ENCODE results near the gene KIZ.
"Not testable (repeated sequence)": the region's sequence is repeated elsewhere in the genome, so short reads cannot be mapped to it uniquely, and the experiment has no call there.

KIZ gene

DNA sequence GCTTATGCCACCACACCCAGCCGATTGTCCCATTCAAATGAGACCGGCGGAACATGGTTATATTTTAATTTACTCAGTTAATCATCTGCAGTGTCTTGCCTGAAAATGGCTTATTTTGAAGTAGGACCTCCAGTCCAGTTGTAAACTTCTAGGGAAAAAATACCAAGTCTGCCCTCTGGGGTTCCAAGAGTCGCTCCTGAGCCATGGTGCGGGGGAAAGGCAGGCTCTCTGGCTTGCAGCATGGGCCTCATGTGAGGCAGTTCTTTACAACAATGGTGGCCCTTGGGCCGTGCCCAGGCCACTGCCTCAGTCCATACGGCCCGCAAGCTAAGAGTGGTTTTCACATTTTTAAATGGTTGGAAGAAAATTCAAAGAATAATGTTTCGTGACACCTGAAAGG, 114.5 kb downstream of the KIZ start:
- H3K4me3 ChIP-seq (ENCODE audit: low read length): no peak overlapping the region
- DNase-seq (ENCODE audit: low read depth, low spot score): no peak

DNA sequence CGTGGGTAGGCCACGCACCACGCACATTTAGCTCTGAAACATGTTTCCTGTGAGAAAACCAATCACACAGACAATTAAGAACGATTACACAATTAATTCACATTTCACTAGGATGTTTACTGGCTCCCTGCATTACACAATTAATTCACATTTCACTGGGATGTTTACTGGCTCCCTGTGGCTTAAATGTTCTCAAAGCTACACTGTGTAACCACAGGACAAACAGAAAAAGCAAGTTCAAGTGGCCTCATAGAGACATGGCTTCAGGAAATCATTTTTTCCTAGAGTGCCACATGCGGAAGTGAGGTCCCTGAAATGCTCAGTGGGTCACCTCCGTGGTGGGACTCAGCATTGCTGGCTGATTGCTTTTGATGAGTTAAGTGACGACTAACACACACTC, 115.5 kb downstream of the KIZ start:
- no peak overlapping the region for H3K4me3 ChIP-seq (ENCODE audit: low read length)
- DNase-seq (ENCODE audit: low read depth, low spot score): no peak

DNA sequence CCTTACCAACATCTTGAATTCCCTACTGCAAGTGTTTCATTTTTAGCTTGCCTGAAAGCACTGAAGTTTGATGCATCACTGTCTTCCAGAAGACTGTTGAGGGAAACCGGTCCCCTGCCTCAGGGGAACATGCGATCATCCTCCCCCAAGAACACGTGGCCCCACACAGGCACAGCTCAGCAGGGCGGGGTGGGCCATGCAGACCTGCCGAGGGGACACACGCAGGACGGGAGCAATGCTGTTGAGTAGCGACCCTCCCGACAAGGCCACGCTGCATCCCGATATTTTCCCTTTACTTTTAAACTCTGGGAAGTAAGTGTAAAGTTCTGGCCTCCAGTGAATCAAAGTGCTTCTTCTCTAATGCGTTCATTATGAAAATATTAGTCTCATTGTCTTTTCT, 117.9 kb downstream of the KIZ start:
- no peak for DNase-seq (ENCODE audit: low read depth, low spot score)
- no peak overlapping the region for H3K4me3 ChIP-seq (ENCODE audit: low read length)

DNA sequence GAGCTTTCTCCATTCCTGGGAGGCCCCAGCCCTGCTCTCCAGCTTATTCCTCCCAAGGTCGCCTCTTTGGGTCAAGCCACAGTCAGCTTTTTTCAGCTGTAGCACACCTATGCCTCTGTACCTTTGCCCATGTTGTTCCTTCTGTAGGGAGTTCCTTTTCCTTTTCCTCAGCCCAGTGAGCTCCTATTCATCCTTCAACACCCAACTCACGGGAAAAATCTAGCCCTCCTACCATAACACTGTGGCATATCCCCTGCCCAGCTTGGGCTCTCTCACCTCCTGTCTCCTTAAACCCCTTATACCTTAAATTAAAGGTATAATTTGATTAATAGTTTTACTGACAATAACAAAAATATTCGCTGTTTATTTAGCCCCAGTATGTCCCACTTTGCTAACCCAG, 118.9 kb downstream of the KIZ start:
- DNase-seq (ENCODE audit: low read depth, low spot score): no peak
- no peak overlapping the region for H3K4me3 ChIP-seq (ENCODE audit: low read length)

DNA sequence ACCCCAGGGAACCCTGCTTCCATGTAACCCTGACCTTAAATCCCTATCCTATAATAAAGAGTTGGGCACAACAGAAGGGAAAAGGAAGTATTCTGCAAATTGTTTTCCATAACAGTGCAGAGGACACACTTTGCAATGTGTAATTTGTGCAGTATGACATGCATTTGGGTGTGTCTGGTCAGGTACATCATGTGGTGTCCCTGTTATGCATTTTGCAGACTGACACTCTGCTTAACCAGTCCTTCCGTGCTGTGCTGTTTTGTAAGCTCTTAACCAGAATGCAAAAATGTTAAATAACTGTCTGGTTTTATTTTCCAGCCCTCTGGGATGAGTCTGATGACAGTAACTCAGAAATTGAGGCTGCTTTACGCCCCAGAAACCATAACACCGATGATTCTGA, 120.3 kb downstream of the KIZ start:
- no peak overlapping the region for H3K4me3 ChIP-seq (ENCODE audit: low read length)
- DNase-seq (ENCODE audit: low read depth, low spot score): no peak

DNA sequence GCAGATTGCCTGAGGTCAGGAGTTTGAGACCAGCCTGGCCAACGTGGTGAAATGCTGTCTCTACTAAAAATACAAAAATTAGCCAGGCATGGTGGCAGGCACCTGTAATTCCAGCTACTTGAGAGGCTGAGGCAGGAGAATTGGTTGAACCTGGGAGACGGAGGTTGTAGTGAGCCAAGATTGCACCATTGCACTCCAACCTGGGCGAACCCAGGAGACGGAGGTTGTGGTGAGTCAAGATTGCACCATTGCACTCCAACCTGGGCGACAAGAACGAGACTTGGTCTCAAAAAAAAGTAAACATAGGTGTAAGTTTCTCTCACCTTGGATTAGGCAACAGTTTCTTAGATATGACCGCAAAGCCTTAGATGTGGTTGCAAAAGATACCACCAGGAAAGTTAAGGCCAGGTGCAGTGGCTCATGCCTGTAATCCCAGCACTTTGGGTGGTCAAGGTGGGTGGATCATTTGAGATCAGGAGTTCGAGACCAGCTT, 121.8 kb downstream of the KIZ start:
- DNase-seq (ENCODE audit: low read depth, low spot score); H3K4me3 ChIP-seq (ENCODE audit: low read length): not testable (repeated sequence)

DNA sequence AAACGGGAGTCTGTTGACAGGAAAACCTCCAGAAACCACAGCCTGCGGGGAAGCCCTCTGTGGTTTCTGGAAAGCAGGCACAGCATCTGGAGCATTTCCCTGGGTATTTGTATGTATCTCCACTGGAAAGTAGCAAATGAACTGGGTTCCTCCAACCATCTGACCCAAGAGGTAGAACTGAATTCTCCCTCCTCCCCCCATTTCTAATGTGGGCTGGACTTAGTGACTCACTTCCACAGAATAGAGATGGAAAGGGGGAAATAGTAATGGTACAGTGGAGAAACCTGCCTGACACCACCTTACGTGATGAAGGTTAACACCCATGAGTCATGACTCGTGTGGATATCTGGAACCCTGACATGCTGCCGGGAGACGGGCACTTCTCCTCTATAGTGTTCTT, 125.4 kb downstream of the KIZ start:
- no peak overlapping the region for H3K4me3 ChIP-seq (ENCODE audit: low read length)
- no peak for DNase-seq (ENCODE audit: low read depth, low spot score)

DNA sequence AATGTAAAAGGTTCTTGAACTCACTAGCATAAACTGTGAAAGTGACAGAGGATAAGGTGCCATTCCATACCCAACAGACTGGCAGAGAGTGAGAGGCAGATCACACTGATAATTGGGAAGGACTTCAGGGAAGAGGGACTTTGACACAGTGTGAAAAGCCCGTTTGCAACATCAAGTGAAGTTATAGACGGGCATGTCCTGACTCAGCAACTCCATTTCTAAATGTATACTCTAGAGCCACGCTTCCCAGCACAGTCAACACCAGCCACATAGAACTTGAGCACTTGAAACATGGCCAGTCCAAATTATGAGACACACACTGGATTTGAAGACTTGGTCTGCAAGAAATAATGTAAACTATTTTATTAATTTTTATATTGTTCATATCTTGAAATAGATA, 131.3 kb downstream of the KIZ start:
- H3K4me3 ChIP-seq (ENCODE audit: low read length): no peak overlapping the region
- DNase-seq (ENCODE audit: low read depth, low spot score): no peak

DNA sequence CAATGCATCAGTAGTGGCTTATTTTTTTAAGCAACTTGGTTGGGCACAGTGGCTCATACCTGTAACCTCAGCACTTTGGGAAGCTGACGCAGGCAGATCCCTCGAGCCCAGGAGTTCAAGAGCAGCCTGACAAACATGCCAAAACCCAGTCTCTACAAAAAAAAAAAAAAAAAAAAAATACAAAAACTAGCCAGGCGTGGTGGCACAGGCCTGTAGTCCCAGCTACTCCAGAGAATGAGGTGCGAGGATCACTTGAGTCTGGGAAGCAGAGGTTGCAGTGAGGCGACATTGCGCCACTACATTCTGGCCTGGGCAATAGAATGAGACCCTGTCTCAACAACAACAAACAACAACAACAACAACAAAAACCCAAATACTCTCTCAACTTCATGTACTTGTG, 132.5 kb downstream of the KIZ start:
- no peak for DNase-seq (ENCODE audit: low read depth, low spot score)
- H3K4me3 ChIP-seq (ENCODE audit: low read length): no peak overlapping the region

DNA sequence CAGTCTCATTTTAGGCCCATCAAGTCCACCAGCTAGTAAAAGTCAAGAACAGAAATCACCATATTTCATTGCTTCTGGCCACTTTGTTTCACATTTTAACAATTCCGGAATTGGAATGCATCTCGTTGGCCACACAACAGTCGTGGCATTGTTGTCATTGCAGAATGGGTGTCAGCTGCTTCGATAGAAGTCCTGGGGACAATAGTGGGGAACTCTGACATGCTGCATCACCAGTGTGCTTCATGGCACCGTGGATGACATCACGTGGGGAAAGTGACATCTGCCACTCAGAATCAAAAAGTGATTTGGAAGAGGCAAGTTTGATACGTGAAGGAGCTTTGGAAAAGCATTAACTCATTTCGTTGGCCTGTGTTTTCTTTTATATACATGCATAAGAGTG, 133.5 kb downstream of the KIZ start:
- H3K4me3 ChIP-seq (ENCODE audit: low read length): no peak overlapping the region
- DNase-seq (ENCODE audit: low read depth, low spot score): no peak

DNA sequence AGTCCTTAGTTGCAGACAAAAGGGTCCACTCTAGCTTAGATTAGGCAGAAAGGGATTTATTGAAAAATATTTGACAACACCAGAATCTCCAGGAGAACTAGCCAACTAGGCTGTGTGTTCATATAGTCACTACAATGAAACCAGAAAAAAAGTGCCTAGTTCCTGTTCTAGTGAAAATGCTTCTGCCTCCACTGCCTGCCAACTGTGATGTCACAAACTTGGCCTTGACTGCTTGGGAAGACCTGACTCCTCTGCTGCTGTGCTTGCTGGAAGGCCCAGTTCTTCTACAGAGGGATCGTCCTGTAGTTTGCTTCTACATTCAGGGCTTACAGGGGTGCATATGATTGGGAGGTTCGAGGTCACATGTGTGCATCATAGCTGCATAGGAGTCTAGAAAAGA, 136.9 kb downstream of the KIZ start:
- DNase-seq (ENCODE audit: low read depth, low spot score): no peak
- H3K4me3 ChIP-seq (ENCODE audit: low read length): no peak overlapping the region

DNA sequence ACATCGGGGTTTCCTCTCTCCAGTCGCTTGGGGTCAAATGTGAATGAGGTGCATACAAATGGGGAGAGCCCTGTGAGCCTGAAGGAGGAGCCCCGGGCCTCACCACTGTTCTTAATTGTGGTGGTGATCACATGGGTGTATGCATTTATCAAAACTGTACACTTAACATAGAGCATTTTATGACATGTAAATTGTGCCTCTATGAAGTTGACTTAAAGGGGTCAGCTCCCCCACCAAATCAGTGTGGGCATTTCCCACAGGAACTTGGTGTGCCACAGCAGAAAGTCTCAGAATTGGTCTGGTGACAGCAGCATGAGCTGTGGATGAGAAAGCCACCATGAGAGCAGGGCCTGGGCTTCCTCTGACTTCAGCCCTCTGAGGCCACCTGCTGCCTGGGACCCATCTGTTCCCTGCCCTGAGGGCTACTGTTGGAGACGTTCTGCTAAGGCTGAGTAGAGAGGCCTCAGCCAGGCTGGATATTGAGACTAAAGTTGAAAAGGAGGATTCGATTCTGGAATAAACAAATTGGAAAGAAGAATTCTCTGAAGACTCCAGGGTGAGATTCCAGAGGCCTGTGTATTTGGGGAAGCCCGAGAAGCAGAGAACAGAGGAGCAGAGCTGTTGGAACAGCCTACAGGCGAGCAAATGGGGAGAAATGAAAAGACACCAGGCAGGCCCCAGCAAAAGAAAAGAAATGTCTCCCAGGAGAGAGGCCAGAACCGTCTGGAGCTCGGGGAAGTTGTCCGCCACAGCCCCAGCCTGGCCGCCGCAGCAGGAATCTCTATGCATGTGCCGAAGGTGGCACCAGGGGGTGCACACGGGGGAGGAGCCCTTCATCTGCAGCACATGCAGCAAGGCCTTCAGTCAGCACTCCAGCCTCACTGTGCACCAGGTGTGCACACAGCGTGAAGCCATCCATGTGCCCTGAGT, 139.6 kb downstream of the KIZ start:
- H3K4me3 ChIP-seq (ENCODE audit: low read length): no peak overlapping the region
- DNase-seq (ENCODE audit: low read depth, low spot score): no peak

DNA sequence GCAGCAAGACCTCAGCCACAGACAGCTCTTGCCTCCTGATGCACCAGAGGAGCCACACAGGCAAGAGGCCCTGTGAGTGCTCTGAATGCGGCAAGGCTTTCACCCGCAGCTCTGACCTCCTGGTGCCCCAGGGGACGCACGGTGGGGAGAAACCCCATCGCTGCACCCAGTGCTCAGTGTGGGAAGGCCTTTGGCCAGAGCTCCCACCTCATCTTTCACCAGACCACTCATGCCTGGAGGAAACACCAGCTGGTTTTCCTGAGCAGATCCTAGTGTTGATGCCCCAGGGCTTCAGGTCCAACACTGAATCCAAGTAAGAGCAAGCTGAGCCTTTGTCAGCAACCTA, 140.3 kb downstream of the KIZ start:
- H3K4me3 ChIP-seq (ENCODE audit: low read length): no peak overlapping the region
- no peak for DNase-seq (ENCODE audit: low read depth, low spot score)

DNA sequence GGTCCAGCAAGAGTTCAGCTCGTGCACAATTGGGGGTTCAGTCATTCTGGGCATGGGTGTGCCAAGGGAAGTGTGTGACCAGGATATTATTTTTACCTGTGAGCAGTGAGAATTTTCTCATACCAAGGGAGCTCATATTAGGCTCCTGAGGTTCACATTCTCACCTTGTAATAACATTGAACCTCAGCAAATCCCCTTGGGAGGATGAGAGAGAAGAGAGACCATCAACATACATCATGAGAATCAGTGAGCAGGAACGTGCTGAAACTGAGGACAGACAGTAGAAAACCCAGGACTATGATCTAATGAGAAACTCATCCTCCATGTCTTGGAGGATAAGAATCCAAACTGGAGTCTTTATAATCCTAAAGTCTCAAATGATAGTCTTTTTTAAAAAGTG, 143.9 kb downstream of the KIZ start:
- no peak overlapping the region for H3K4me3 ChIP-seq (ENCODE audit: low read length)
- no peak for DNase-seq (ENCODE audit: low read depth, low spot score)

DNA sequence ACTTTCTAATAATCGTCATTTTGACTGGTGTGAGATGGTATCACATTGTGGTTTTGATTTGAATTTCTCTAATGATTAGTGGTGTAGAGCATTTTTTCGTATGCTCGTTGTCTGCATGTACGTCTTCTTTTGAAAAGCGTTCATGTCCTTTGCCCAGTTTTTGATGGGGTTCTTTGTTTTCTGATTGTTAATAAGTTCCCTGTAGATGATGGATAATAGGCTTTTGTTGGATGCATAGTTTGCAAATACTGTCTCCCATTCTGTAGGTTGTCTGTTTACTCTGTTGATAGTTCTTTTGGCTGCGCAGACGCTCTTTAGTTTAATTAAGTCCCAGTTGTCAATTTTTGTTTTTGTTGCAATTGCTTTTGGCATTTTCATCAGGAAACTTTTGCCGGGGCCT, 144.9 kb downstream of the KIZ start:
- no peak overlapping the region for H3K4me3 ChIP-seq (ENCODE audit: low read length)
- no peak for DNase-seq (ENCODE audit: low read depth, low spot score)

DNA sequence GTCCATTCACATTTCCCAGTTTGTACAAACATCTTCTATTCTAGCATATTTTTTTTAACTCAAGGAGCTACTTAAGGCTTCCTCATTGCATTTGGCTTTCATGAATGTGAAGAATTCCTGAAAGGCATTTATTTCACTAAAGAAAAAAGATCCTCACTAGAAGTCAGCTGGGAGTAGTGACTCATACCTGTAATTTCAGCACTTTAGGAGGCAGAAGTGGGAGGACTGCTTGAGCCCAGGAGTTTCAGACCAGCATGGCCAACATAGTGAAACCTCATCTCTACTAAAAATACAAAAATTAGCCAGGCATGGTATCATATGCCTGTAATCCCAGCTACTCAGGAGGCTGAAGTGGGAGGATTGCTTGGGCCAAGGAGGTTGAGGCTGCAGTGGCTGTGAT, 146.4 kb downstream of the KIZ start:
- no peak overlapping the region for H3K4me3 ChIP-seq (ENCODE audit: low read length)
- no peak for DNase-seq (ENCODE audit: low read depth, low spot score)

DNA sequence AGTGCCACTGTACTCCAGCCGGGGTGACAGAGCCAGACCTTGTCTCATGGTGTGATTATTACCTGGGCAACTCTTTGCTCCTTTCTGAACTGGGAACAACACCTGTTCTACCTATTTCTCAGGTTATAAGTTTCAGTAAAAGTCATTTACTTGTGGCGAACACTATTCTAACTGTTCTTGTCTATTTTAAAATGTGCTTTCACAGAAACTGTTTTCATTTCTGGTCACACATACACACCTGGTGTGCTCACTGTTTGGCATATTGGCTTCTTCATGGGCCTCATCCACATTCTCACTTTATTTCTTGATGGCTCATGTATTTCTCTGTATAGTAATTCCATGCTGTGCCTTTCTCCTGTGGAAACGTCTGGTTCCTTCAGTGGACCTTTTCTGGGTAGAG, 146.8 kb downstream of the KIZ start:
- DNase-seq (ENCODE audit: low read depth, low spot score): no peak
- no peak overlapping the region for H3K4me3 ChIP-seq (ENCODE audit: low read length)

DNA sequence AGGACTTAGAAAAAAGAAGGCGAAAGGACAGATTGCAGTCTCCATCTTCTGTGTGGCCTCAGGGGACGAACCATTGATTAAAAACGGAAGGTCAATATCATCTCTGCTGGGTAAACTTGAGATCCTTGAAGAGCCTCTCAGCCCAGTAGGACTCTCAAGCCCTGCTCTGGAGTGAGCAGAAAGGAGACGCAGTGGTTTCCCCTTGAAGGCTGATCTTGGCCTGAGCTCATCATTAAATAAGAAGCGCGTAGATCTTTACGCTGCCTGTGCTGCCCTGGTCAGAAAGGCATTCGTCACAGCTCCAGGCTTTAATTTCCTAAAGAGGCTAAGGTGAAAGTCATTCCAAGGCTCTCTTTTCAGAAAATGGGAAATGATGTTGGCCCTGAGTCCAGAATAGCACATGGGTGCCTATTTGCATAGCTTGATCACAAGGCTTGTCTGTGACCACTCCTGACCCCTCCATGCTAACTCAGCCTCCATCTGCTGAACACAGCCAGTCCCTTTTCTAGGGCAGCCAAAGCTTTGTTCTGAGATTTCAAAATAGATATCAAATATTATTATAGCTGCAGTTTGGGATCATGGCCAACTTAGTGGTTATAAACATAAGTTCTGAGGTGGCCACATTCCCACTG, 148.0 kb downstream of the KIZ start:
- no peak for DNase-seq (ENCODE audit: low read depth, low spot score)
- no peak overlapping the region for H3K4me3 ChIP-seq (ENCODE audit: low read length)

DNA sequence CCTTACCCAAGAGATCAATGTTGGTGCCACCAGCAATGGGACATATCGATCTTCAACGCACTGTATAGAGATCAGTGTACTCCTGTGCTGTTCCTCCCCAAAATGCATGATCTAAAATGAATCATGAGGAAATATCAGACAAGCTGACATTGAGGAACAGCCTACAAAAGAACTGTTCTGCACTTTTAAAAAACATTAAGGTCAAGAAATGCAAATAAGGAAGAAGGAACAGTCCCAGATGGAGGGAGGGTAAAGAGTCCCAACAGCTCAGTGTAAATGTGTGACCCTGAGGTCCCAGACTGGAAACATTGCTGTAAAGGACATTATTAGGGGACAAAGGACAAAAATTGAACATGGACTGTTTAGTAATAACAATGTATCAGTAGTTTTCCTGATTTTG, 152.9 kb downstream of the KIZ start:
- DNase-seq (ENCODE audit: low read depth, low spot score): no peak
- H3K4me3 ChIP-seq (ENCODE audit: low read length): no peak overlapping the region

DNA sequence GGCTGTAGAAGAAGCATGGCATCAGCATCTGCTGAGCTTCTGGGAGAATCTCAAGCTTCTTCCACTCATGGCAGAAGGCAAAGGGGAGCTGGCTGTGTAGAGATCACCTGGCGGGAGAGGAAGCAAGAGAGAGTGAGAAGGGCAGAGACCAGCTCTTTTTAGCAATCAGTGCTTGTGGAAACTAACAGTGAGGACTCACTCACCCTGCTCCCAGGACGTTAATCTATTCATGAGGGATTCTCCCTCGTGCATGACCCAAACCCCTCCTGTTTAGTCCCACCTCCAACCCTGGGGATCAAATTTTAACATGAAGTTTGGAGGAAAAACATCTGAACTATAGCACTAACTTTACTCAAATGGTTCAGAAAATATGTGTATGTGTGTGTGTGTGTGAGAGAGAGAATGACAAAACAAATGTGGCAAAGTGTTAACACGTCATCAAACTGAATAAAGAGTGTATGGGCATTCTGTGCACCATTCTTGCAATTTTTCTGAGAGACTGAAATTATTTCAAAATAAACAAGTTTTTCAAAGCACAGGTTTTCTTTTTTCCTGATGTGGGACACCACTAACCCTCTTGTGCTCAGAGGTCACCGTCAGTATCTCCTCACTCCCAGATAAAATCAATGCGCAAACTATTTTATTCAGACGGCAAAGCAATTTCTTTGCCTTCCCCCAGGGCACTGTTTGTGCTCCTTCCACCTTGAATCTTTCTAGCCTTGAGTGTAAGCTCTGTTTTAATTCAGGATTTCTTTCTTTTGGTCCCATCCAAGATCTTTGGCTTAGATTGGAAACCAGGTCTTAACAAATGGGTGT, 154.0 kb downstream of the KIZ start:
- no peak overlapping the region for H3K4me3 ChIP-seq (ENCODE audit: low read length)
- DNase-seq (ENCODE audit: low read depth, low spot score): no peak
